Measurements from ENCODE around the gene RESP18.

RESP18 gene

GRCh38 chr2:219278655-219279150 lies 53.8 kb downstream of the RESP18 start:
- no peak for DNase-seq (ENCODE audit: low read depth, low spot score)

DNA sequence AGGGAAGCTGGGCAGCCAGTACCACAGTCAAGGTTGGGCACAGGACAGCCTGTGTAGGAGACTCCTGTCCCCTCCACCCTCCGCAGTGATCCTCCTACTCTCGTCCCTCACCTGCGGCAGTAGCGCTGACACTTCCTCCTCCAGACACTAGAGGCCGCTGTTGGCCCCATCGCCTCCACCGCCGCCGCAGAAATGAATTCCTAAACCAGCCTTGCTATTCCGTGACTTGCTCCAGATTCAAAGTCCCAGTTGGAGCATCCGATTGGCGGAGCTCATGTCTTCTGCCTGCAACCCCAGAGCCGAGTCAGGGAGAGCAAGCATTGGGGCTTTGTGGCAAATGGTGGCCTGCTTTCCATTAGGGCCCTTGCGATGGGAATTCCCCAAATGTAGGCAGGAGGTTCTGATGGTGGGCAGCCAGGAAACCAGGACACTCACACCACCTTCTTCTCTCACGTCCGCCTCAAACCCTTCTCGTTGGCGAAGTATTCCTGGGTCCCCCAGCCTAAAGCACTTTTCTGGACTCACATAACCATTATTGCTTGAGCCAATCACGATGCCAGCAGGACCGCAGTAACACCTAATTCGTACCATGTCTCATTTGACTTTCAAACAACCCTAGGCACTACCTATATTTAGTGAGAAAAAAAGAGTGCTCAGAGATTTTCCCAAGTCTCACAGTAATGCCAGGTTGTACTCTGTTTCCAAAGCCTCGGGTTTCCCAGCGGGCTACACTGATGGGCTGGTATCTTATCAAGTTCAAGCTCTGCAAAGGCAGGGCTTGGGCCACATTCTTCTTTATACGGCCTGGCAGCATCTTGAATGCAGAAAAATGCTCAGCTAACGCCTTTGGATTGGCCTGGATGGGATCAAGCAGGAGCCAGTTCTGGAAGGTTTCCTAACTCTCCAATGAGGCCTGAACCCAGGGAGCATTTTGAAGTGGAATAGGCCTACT lies 54.6 kb downstream of the RESP18 start:
- peak; percentile 95 for DNase-seq (ENCODE audit: low read depth, low spot score)

Data from ELF-1 (cell line).